WTC11 (cell line): ENCODE data around the gene SAMD3.

ENCODE experiments used
- ATF3 ChIP-seq: sonication (generic); formaldehyde crosslinking; conservative IDR thresholded peaks from 2 replicates; pipeline ENCODE4 v1.8.1; 2022; ENCODE audit warnings: mild to moderate bottlenecking, missing genetic modification reagents
- CREB1 ChIP-seq: sonication (generic); formaldehyde crosslinking; IDR thresholded peaks from 2 replicates; pipeline ENCODE4 v1.8.0; 2023; ENCODE audit warnings: mild to moderate bottlenecking, missing genetic modification reagents
- CTCF ChIP-seq: fragments of 200-600 bp; IDR thresholded peaks from 2 replicates; pipeline ENCODE4 v1.8.0; 2022; ENCODE audit warnings: antibody characterized with exemption
- ETV6 ChIP-seq: sonication (generic); formaldehyde crosslinking; IDR thresholded peaks from 2 replicates; pipeline ENCODE4 v1.8.1; 2022; ENCODE audit warnings: mild to moderate bottlenecking, missing genetic modification reagents
- NFYB ChIP-seq: sonication (generic); formaldehyde crosslinking; conservative IDR thresholded peaks from 2 replicates; pipeline ENCODE4 v1.8.0; 2022; ENCODE audit warnings: low read depth, missing genetic modification reagents
- NR1H2 ChIP-seq: sonication (generic); formaldehyde crosslinking; IDR thresholded peaks from 2 replicates; pipeline ENCODE4 v1.9.0; 2021; ENCODE audit warnings: mild to moderate bottlenecking, moderate library complexity, missing genetic modification reagents
- PRRX2 ChIP-seq: fragments of 250-450 bp; sonication (Bioruptor Pico); IDR thresholded peaks from 2 replicates; pipeline ENCODE4 v1.8.0; 2021; ENCODE audit warnings: mild to moderate bottlenecking
- TEAD1 ChIP-seq: sonication (generic); formaldehyde crosslinking; IDR thresholded peaks from 2 replicates; pipeline ENCODE4 v1.8.0; 2022; ENCODE audit warnings: mild to moderate bottlenecking, missing genetic modification reagents
- ZNF263 ChIP-seq: sonication (generic); formaldehyde crosslinking; IDR thresholded peaks from 2 replicates; pipeline ENCODE4 v1.8.1; 2022; ENCODE audit warnings: low read depth, mild to moderate bottlenecking, moderate library complexity, missing genetic modification reagents
- TF ChIP-seq, protein P1 (sequence below): sonication (generic); formaldehyde crosslinking; IDR thresholded peaks from 2 replicates; pipeline ENCODE4 v1.8.0; 2022; ENCODE audit warnings: mild to moderate bottlenecking, missing genetic modification reagents
- TF ChIP-seq, protein P2 (sequence below): fragments of 250-450 bp; sonication (Bioruptor Pico); IDR thresholded peaks from 2 replicates; pipeline ENCODE4 v1.9.0; 2021; ENCODE audit warnings: moderate library complexity, mild to moderate bottlenecking, inconsistent platforms, borderline replicate concordance
- TF ChIP-seq, protein P3 (sequence below): sonication (generic); formaldehyde crosslinking; IDR thresholded peaks from 2 replicates; pipeline ENCODE4 v1.8.0; 2022; ENCODE audit warnings: mild to moderate bottlenecking, missing genetic modification reagents
- TF ChIP-seq, protein P4 (sequence below): sonication (generic); formaldehyde crosslinking; IDR thresholded peaks from 2 replicates; pipeline ENCODE4 v1.8.1; 2022; ENCODE audit warnings: low read depth, missing genetic modification reagents, borderline replicate concordance

GRCh38 chr6:130134582-130134981 lies 88.2 kb downstream of the SAMD3 start:
- TF ChIP-seq TEAD1 (CRISPR knock-in tag) (no peak), CTCF (no peak), NFYB (CRISPR knock-in tag) (no peak), ATF3 (no peak), PRRX2 (CRISPR knock-in tag) (no peak), NR1H2 (CRISPR knock-in tag) (no peak), ZNF263 (CRISPR knock-in tag) (no peak), ETV6 (CRISPR knock-in tag) (no peak), CREB1 (CRISPR knock-in tag) (no peak)
- TF ChIP-seq, protein P1, sequence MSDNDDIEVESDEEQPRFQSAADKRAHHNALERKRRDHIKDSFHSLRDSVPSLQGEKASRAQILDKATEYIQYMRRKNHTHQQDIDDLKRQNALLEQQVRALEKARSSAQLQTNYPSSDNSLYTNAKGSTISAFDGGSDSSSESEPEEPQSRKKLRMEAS = no peak
- TF ChIP-seq, protein P2, sequence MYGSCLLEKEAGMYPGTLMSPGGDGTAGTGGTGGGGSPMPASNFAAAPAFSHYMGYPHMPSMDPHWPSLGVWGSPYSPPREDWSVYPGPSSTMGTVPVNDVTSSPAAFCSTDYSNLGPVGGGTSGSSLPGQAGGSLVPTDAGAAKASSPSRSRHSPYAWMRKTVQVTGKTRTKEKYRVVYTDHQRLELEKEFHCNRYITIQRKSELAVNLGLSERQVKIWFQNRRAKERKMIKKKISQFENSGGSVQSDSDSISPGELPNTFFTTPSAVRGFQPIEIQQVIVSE (CRISPR knock-in tag) = no peak
- TF ChIP-seq, protein P3, sequence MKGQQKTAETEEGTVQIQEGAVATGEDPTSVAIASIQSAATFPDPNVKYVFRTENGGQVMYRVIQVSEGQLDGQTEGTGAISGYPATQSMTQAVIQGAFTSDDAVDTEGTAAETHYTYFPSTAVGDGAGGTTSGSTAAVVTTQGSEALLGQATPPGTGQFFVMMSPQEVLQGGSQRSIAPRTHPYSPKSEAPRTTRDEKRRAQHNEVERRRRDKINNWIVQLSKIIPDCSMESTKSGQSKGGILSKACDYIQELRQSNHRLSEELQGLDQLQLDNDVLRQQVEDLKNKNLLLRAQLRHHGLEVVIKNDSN = no peak
- TF ChIP-seq, protein P4, sequence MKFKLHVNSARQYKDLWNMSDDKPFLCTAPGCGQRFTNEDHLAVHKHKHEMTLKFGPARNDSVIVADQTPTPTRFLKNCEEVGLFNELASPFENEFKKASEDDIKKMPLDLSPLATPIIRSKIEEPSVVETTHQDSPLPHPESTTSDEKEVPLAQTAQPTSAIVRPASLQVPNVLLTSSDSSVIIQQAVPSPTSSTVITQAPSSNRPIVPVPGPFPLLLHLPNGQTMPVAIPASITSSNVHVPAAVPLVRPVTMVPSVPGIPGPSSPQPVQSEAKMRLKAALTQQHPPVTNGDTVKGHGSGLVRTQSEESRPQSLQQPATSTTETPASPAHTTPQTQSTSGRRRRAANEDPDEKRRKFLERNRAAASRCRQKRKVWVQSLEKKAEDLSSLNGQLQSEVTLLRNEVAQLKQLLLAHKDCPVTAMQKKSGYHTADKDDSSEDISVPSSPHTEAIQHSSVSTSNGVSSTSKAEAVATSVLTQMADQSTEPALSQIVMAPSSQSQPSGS (CRISPR knock-in tag) = no peak
